ENCODE measurements around the gene NDEL1. TPM values are rescaled to one million over a fixed set of nuclear protein-coding genes. Genes with fewer than 3 reads are reported as not detected.

NDEL1 gene
- total RNA-seq, 1 experiment from 2014 or later, result 41.8 TPM

DNA sequence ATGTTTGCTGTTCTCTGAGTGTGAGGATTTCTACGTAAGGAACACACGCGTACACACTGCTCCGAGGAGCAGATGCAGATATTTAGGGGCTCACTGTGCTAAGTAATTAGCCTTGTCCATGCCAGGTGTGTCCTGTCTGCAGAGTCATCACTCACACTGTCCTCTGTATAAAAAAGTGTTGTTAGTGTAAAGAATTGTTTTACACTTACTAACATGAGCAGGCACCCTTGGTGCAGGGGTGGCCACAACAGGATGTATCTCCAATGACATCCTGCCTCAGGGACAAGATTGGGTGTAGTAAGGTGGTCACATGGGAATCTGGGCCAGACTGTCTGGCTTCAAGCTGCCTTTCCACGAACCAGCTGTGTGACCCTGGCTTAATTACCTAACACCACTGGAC is 63.9 kb downstream of the NDEL1 start:
- peaks cover 27% of the 10 kb centered on the region for H3K36me3 ChIP-seq

DNA sequence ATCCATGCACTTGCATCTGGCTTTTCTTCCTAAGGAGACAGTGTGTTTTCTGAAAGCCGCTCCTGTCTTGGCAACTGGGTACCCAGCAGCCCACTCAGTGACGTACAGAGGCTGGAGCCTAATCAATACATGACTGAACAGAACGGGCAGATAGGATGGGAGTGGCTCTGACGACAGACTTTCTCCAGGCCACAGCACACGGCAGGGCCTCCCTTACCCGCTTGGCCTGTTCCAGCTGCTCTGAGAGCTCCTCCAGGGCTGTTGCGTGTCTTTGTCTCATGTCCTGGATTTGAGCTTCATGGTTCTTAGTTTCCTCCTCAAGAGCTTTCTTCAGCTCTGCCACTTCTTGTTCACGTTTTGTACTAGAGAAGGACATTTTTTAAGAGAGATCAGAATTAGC is 64.9 kb downstream of the NDEL1 start:
- H3K36me3 ChIP-seq, result peaks cover 31% of the 10 kb centered on the region
- no peak overlapping the region for H3K4me3 ChIP-seq
- H3K9me3 ChIP-seq, result no peaks in the 10 kb centered on the region
- H3K27me3 ChIP-seq, result no peaks in the 10 kb centered on the region
- DNase-seq, result no peak

More for the DNA sequence above, 63.9 kb downstream of the NDEL1 start:
- H3K9me3 ChIP-seq, result no peaks in the 10 kb centered on the region
- H3K27me3 ChIP-seq, result no peaks in the 10 kb centered on the region
- no peak overlapping the region for H3K4me3 ChIP-seq
- no peak for DNase-seq

DNA sequence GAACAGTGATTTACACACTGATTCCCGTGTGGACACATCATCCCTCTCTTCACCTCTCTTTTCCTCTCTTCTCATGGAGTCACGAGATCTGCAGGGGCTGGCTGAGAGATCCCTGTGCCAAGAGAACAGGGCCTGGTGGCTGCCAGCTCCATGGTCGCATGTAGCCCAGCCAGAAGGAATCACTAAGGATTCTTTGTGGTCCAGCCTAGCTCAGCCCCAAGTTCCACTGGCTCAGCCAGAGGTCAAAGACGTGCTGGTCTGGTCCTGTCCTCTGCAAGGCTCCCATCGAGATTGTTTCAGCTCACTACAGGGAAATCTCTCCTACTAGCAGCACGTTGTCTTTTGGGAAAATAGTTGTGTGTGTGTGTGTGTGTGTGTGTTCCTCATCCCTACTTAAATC is 66.4 kb downstream of the NDEL1 start:
- Histone ChIP-seq H3K27me3 (no peaks in the 10 kb centered on the region), H3K36me3 (peaks cover 29% of the 10 kb centered on the region)
- DNase-seq, result no peak

DNA sequence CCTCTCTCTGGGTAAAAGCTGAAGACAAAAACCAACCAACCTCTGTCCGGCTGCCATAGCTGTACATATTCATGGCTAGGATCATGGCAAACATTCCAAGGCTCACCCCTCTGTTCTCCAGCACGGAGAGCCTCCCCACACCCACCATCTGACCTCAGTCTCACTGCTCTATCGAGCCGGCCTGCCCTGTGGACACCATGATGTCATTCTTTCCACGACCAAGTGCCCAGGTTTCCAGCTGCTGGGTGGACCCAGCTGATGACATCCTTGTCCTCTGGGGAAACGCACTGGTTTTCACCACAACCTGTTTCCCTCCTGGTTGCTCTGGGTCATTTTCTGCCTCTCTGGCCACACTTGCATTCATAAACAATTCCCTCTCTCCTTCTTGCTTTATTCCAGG is 67.7 kb downstream of the NDEL1 start:
- Histone ChIP-seq H3K27me3 (no peaks in the 10 kb centered on the region), H3K4me3 (no peak overlapping the region), H3K9me3 (no peaks in the 10 kb centered on the region), H3K36me3 (peaks cover 25% of the 10 kb centered on the region)
- no peak for DNase-seq

More for the DNA sequence above, 66.4 kb downstream of the NDEL1 start:
- no peak overlapping the region for H3K4me3 ChIP-seq
- H3K9me3 ChIP-seq, result no peaks in the 10 kb centered on the region

DNA sequence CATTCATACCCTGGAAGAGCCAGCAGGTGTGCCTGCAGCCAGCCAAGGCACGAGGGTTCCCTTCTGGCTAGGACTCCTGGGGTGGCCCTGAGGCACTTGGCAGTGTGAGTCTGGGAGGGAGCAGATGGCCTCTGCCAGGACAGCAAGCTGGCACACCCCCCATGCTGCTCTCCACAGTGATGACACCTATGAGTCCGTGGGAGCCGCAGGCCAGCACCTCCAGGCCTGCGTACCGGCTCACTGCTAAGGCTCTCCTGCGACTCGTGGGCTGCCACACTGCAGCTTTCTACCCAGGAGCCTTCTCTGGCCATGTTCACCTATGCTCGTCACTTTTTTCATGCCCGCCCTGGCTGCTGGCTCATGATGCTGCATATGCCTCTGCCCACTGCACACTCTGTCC is 68.1 kb downstream of the NDEL1 start:
- peaks cover 24% of the 10 kb centered on the region for H3K36me3 ChIP-seq
- no peak for DNase-seq

DNA sequence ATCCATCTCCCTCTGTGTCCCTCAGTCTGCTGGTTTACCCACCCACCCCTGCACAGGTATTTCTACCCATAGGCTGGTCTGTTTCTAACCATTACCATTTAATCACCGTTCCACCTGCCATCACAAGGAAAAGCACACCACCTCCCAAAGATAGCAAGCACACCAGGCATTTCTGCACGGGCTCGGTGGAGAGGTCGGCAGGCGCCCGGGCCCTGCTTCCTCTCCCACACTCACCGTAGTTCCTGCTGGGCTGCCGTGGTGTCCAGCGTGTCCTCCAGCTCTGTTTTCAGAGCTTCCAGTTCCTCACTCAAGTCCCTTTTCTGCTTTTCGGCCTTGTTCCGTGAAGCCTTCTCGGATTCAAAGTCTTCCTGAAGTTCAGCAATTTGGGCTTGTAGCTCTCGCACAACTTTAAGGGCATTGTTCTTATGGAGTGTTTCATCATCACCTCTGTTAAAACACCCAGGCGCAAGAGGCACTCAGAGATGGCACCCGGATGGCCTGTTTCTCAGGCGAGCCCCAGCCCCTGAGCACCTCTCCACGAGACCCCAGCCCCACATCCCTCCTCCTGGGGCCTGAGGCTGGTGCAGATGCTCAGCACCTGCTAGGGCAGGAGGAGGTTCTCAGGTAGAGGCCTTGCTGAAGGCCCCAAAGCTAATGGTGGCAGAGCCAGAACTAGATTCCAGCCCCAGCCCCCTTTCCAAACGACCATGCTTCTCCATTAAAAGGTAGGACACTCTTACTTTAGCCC is 69.0 kb downstream of the NDEL1 start:
- no peaks in the 10 kb centered on the region for H3K9me3 ChIP-seq
- peaks cover 21% of the 10 kb centered on the region for H3K36me3 ChIP-seq
- DNase-seq, result no peak
- no peaks in the 10 kb centered on the region for H3K27me3 ChIP-seq
- no peak overlapping the region for H3K4me3 ChIP-seq

More for the DNA sequence above, 68.1 kb downstream of the NDEL1 start:
- Histone ChIP-seq H3K4me3 (no peak overlapping the region), H3K27me3 (no peaks in the 10 kb centered on the region), H3K9me3 (no peaks in the 10 kb centered on the region)

DNA sequence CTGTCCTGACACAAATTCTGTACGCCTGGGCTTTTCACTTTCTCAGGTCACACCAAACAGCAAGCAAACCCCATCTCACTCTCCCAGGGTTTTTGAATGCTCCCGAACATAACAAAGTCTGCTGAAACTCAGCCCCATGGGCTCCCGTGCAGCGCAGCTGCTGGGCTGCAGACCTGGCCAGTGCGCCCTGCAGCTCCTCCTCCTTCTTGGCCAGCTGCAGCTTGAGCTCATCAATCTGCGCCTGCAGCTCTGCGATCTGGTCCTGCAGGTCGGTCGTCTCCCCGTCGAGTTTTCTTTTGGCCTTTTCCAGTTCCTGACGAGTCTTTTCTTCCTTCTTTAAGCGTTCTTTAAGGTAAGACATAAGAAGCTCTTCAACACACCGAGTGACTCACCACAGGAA is 70.5 kb downstream of the NDEL1 start:
- DNase-seq, result no peak
- Histone ChIP-seq H3K27me3 (no peaks in the 10 kb centered on the region), H3K36me3 (peaks cover 13% of the 10 kb centered on the region), H3K4me3 (no peak overlapping the region), H3K9me3 (no peaks in the 10 kb centered on the region)

DNA sequence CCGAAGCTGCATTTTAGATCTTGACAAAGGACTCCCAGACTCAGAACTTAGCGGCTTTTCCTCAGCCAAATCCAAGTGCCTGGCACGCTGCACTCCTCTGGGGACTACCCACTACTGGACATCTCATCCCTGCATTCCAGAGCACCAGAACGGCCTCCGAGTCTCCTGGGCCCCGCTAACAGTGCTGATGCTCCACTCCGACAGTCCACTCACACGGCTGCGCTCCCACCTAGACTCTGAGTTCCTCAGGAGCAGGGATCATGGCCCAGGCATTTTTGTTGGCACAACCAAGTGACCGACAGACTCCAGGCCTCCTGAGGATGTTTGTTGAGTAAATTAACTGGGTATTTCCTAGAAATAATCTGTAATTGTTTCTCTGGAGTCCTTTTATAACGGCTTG is 79.1 kb downstream of the NDEL1 start:
- H3K27me3 ChIP-seq, result no peaks in the 10 kb centered on the region
- H3K9me3 ChIP-seq, result no peaks in the 10 kb centered on the region
- DNase-seq, result no peak
- H3K4me3 ChIP-seq, result no peak overlapping the region
- H3K36me3 ChIP-seq, result peaks cover 21% of the 10 kb centered on the region

Other genes starting within 250 kb of the NDEL1 start
- 8.6 and 17.3 TPM in 2 replicates for gene BORCS6, start 245.7 kb upstream of the NDEL1 start, total RNA-seq (2014; rRNA removed; shearing (Covaris generic); ENCODE audit: low replicate concordance)
- gene AURKB, start 225.3 kb upstream of the NDEL1 start, total RNA-seq (2014; rRNA removed; shearing (Covaris generic); ENCODE audit: low replicate concordance), result 89.2 and 119 TPM in 2 replicates
- gene CTC1, start 187.8 kb upstream of the NDEL1 start, total RNA-seq (2014; rRNA removed; shearing (Covaris generic); ENCODE audit: low replicate concordance), result 4.2 and 25.8 TPM in 2 replicates
- gene PFAS, start 186.6 kb upstream of the NDEL1 start, total RNA-seq (2014; rRNA removed; shearing (Covaris generic); ENCODE audit: low replicate concordance), result 72.8 and 82.7 TPM in 2 replicates
- gene RANGRF, start 147.2 kb upstream of the NDEL1 start, total RNA-seq (2014; rRNA removed; shearing (Covaris generic); ENCODE audit: low replicate concordance), result 22.1 and 22.3 TPM in 2 replicates
- gene SLC25A35, start 140.5 kb upstream of the NDEL1 start, total RNA-seq (2014; rRNA removed; shearing (Covaris generic); ENCODE audit: low replicate concordance), result 1.0 TPM in 1 of 2 replicates, not detected in the other
- not detected in 2 replicates for gene ARHGEF15, start 125.6 kb upstream of the NDEL1 start, total RNA-seq (2014; rRNA removed; shearing (Covaris generic); ENCODE audit: low replicate concordance)
- not detected in 2 replicates for gene ODF4, start 96.0 kb upstream of the NDEL1 start, total RNA-seq (2014; rRNA removed; shearing (Covaris generic); ENCODE audit: low replicate concordance)
- gene RPL26, start 52.7 kb upstream of the NDEL1 start, total RNA-seq (2014; rRNA removed; shearing (Covaris generic); ENCODE audit: low replicate concordance), result 5,040 and 8,050 TPM in 2 replicates
- not detected in 2 replicates for gene RNF222, start 38.1 kb upstream of the NDEL1 start, total RNA-seq (2014; rRNA removed; shearing (Covaris generic); ENCODE audit: low replicate concordance)
- 24.3 and 36.7 TPM in 2 replicates for gene MYH10, start 194.8 kb downstream of the NDEL1 start, total RNA-seq (2014; rRNA removed; shearing (Covaris generic); ENCODE audit: low replicate concordance)

Data from MG63 (cell line).